Panc1 (cell line): ENCODE measurements around the gene CACNA1D. TPM values are rescaled to one million over a fixed set of nuclear protein-coding genes. Genes with fewer than 3 reads are reported as not detected.

ENCODE experiments used
- ATAC-seq: fragments of 200-7000 bp; cut with Tn5 transposase; 2 replicates; pipeline ENCODE4 v1.9.1; 2020; ENCODE audit warnings: mild to moderate bottlenecking, moderate library complexity
- BruUV-seq: library from RNA; stranded (reverse); fragments of 400-500 nt; replicated peaks from 2 replicates; lab custom pipeline; 2021; lab: Mats Ljungman, UMichigan
- CTCF ChIA-PET: fragments of 300-600 bp; sonication (Branson Sonifier 250); formaldehyde crosslinking; loops from one replicate; lab custom pipeline; 2022; ENCODE audit warnings: antibody characterized with exemption; lab: Charles Lee
- POLR2A ChIA-PET: fragments of 300-600 bp; sonication (Branson Sonifier 250); formaldehyde crosslinking; loops from one replicate; lab custom pipeline; 2022; ENCODE audit warnings: antibody characterized with exemption; lab: Charles Lee
- DNase-seq: peaks from one replicate; pipeline ENCODE4 v3.0.0-alpha.2; 2010; ENCODE audit warnings: low read depth, low spot score
- H3K27ac ChIP-seq: 2 replicates; pipeline ENCODE4 v1.5.1; 2011; ENCODE audit warnings: mild to moderate bottlenecking, low read length, inconsistent platforms
- H3K27me3 ChIP-seq: fragments of 200-500 bp; sonication (Bioruptor generic); 2 replicates; pipeline ENCODE4 v1.6.0; 2014; ENCODE audit warnings: low read length, inconsistent platforms; ENCODE audit not compliant: control insufficient read depth, insufficient read depth
- H3K36me3 ChIP-seq: fragments of 200-500 bp; sonication (Bioruptor generic); 2 replicates; pipeline ENCODE4 v1.5.1; 2014; ENCODE audit warnings: inconsistent platforms, mild to moderate bottlenecking, low read length, moderate library complexity; ENCODE audit not compliant: control insufficient read depth, insufficient read depth
- H3K4me1 ChIP-seq: 2 replicates; pipeline ENCODE4 v1.5.1; 2011; ENCODE audit warnings: inconsistent platforms, mild to moderate bottlenecking, low read length, moderate library complexity; ENCODE audit not compliant: control insufficient read depth, insufficient read depth
- H3K4me3 ChIP-seq, 2 experiments: 2 replicates each; pipeline ENCODE4 v1.5.1; 2011 to 2012; ENCODE audit warnings: low read depth in 2 of 2, low read length in 2 of 2, mild to moderate bottlenecking in 2 of 2, inconsistent platforms in 1 of 2, moderate library complexity in 1 of 2
- H3K9me3 ChIP-seq: fragments of 200-500 bp; sonication (Bioruptor generic); 2 replicates; pipeline ENCODE4 v1.5.1; 2014; ENCODE audit warnings: low read depth, mild to moderate bottlenecking, inconsistent platforms, low read length, moderate library complexity; ENCODE audit not compliant: control insufficient read depth, insufficient read depth
- CTCF ChIP-seq: fragments of 450-650 bp; IDR thresholded peaks from 2 replicates; pipeline ENCODE4 v1.5.1; 2017; ENCODE audit warnings: mild to moderate bottlenecking
- POLR2AphosphoS5 ChIP-seq: IDR thresholded peaks from 2 replicates; pipeline ENCODE4 v1.6.1; 2012; ENCODE audit warnings: mild to moderate bottlenecking, low read depth, low read length, moderate library complexity
- REST ChIP-seq, 2 experiments: IDR thresholded peaks; 2 replicates each; pipeline ENCODE4 v1.6.1; 2011 to 2012; ENCODE audit warnings: low read depth in 2 of 2, control low read depth in 1 of 2, low read length in 1 of 2, mild to moderate bottlenecking in 1 of 2, moderate library complexity in 1 of 2; ENCODE audit not compliant: insufficient read depth in 1 of 2
- SIN3A ChIP-seq: IDR thresholded peaks from 2 replicates; pipeline ENCODE4 v1.6.1; 2012; ENCODE audit warnings: low read depth, mild to moderate bottlenecking, low read length, moderate library complexity, borderline replicate concordance; ENCODE audit not compliant: insufficient read depth
- TCF7L2 ChIP-seq: IDR thresholded peaks from 2 replicates; pipeline ENCODE4 v1.6.1; 2011; ENCODE audit warnings: mild to moderate bottlenecking, low read depth, low read length, inconsistent platforms
- in situ Hi-C: cut with HindIII; loops from 2 replicates; pipeline ENCODE4 v1.10.0; 2016; ENCODE audit warnings: low sequenced_read_pairs, low pct_unique_long_range_greater_than_20kb
- intact Hi-C: fragments of 100-400 bp; cut with micrococcal nuclease; formaldehyde crosslinking; loops from one replicate; pipeline ENCODE4 v1.10.0; 2022; ENCODE audit not compliant: unreplicated experiment
- total RNA-seq: library from RNA; stranded (reverse); gene quantifications from one replicate; pipeline ENCODE4 v1.2.1, GENCODE V29; 2021; ENCODE audit not compliant: unreplicated experiment

Gene CACNA1D
- total RNA-seq, 1 experiment from 2014 or later: 23.0 TPM

DNA sequence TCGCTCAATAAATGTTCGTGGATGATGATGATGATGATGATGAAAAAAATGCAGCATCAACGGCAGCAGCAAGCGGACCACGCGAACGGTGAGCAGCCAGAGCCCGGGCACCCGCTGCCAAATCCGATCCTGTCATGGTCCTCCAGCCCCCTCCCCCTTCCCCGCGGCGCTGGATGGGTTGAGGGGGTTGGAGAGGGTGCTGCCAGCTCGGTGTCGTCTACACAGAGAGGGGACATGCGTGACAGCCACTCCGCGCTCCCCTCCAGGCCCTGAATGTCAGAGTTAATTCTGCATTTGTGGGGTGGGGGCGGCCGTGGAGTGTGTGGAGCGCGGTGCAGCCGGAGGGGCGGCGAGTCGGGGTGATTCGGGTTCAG, 722 bp downstream of the CACNA1D start:
- Histone ChIP-seq H3K36me3 (no peaks in the 10 kb centered on the region), H3K27me3 (no peaks in the 10 kb centered on the region), H3K9me3 (no peaks in the 10 kb centered on the region), H3K27ac (no peak overlapping the region), H3K4me1 (peaks cover 27% of the 10 kb centered on the region), H3K4me3 (peak overlapping the region; percentile 52 to 69)
- no peak for TF ChIP-seq TCF7L2
- 0 out of 2 replicates have a peak, but pooled peaks have one; percentile 32 for TF ChIP-seq SIN3A
- in situ Hi-C loops: no loop called here
- DNase-seq: no peak
- no TSS peak for BruUV-seq
- ChIA-PET CTCF (interaction anchor here (0.6 kb wide), 1 partner anchor 215 kb away, joined by 4 read pairs; no protein-coding TSS in a partner anchor), POLR2A (no interaction called here)
- intact Hi-C loops: no loop called here
- no peak for ATAC-seq

DNA sequence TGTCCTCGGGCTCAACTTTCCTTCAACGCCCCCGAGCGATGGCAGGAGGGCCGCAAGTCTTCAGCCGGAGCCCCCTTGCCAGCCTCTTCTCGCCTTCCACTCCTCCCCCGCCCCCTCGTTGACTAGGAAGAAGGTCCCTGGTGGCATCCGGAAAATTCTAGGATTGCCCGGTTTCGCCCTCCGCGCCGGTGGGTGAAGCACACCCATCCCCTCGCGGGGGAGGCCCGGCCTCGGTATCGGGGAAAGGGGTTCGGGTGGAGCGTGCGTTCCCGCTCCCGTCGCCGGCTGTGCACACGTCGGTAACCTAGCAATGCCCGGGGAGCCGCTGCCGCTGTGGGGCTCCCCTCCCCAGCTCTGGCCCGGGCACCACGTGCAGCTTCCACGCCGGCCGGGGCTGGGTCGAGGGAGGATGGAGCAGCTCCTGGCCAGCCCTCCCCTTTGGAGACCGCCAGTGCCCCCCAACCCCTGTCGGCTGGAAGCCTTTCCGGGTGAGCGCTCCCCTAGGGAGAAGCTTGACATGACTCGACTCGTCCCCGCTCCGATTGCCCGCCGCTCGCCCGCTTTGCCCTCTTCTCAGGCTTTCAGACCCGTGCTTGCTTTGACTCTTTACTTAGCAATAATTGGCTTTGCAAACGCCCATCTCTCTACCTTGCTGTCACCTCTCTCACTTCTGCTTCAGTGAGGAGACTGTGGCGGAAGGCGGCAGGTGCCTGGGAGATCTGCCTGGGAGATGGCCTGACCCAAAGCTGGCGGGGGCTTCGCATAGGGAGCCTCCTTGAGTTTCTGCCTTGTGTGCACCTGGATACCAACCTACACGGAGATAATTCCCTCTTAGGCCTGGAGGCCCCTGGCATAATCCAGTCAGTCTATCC, 1.3 kb downstream of the CACNA1D start:
- DNase-seq (no peak), ATAC-seq (peak; percentile 61)
- Histone ChIP-seq H3K27ac (peak overlapping the region; percentile 44; the same call in 1 of the 2 replicates), H3K36me3 (no peaks in the 10 kb centered on the region), H3K4me1 (peaks cover 27% of the 10 kb centered on the region), H3K27me3 (no peaks in the 10 kb centered on the region), H3K4me3 (peak overlapping the region; percentile 52 to 69), H3K9me3 (no peaks in the 10 kb centered on the region)
- ChIA-PET CTCF (interaction anchor here (0.6 kb wide), 1 partner anchor 215 kb away, joined by 4 read pairs; no protein-coding TSS in a partner anchor), POLR2A (interaction anchor here (0.6 kb wide), 1 partner anchor 332 kb away, joined by 4 read pairs; no protein-coding TSS in a partner anchor)
- intact Hi-C loops: no loop called here
- TF ChIP-seq CTCF: no peak
- no peak for TF ChIP-seq REST (IDR thresholded peaks at IDR 0.05; ENCODE audit: insufficient read depth in 1 of 2, low read depth in 2 of 2, low read length in 1 of 2)
- no peak for TF ChIP-seq TCF7L2
- TF ChIP-seq SIN3A: no peak
- TF ChIP-seq POLR2AphosphoS5: no peak
- BruUV-seq: no TSS peak
- in situ Hi-C loops: no loop called here

DNA sequence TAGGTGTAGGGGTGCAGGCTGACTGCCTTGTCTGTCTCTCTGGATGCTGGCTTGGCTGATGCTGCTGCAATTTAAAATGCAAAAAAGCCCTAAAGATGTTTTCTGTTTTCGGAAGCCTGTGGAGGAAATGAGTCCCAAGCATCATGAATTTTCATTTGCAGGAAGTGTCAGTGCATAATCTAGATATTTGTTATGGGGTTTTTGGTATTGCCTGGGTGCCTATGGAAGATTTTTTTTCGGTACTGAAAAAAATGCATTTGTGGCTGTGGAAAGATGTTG, 1.9 kb downstream of the CACNA1D start:
- POLR2A ChIA-PET: interaction anchor here (0.6 kb wide), 1 partner anchor 332 kb away, joined by 4 read pairs; no protein-coding TSS in a partner anchor
- in situ Hi-C loops (no loop called here), intact Hi-C loops (no loop called here)
- DNase-seq: no peak
- BruUV-seq: no TSS peak
- CTCF ChIA-PET: no interaction called here
- Histone ChIP-seq H3K36me3 (no peaks in the 10 kb centered on the region), H3K9me3 (no peaks in the 10 kb centered on the region), H3K27ac (peak overlapping the region; percentile 44; the same call in 1 of the 2 replicates), H3K4me1 (peaks cover 31% of the 10 kb centered on the region), H3K27me3 (no peaks in the 10 kb centered on the region), H3K4me3 (peak overlapping the region; percentile 52 to 69)
- no peak for ATAC-seq
- TF ChIP-seq CTCF (no peak), POLR2AphosphoS5 (no peak), SIN3A (no peak)
